Natural killer cell (primary cell): ENCODE data around the gene CDKN2B-AS1. TPM values are rescaled to one million over a fixed set of nuclear protein-coding genes. Genes with fewer than 3 reads are reported as not detected.

Experiments used
- ATAC-seq, 3 donors: fragments of 150-1000 bp in 2 of 3; fragments of 200-7000 bp in 1 of 3; cut with Tn5 transposase; 1 replicate in 1 of 3; 2 replicates in 2 of 3; pipeline ENCODE4 v1.10.0; 2021; ENCODE audit warnings: mild to moderate bottlenecking in 2 of 3, moderate library complexity in 2 of 3
- DNase-seq, 2 donors: peaks; one replicate each; pipeline versions ENCODE4 v3.0.0 to v3.0.0-alpha.2; 2013 to 2021; ENCODE audit warnings: mixed read lengths in 1 of 2
- H3K27ac ChIP-seq: one replicate; pipeline ENCODE4 v1.5.1; 2013; ENCODE audit warnings: mild to moderate bottlenecking, low read length
- H3K27me3 ChIP-seq: one replicate; pipeline ENCODE4 v1.6.1; 2013; ENCODE audit warnings: low read length; ENCODE audit not compliant: control insufficient read depth, insufficient read depth
- H3K36me3 ChIP-seq: one replicate; pipeline ENCODE4 v1.6.1; 2013; ENCODE audit warnings: low read length; ENCODE audit not compliant: control insufficient read depth, insufficient read depth
- H3K4me1 ChIP-seq: one replicate; pipeline ENCODE4 v1.6.1; 2013; ENCODE audit warnings: low read length; ENCODE audit not compliant: control insufficient read depth, insufficient read depth
- H3K4me3 ChIP-seq: one replicate; pipeline ENCODE4 v1.5.1; 2013; ENCODE audit warnings: low read length
- H3K9me3 ChIP-seq: one replicate; pipeline ENCODE4 v1.6.1; 2013; ENCODE audit warnings: low read length; ENCODE audit not compliant: control insufficient read depth, insufficient read depth
- H3K27ac Mint-ChIP-seq, 2 donors: one replicate each; pipeline ENCODE4 v1.8.0; 2022; ENCODE audit warnings: mild to moderate bottlenecking in 2 of 2, mixed read lengths in 2 of 2, moderate library complexity in 1 of 2
- H3K27me3 Mint-ChIP-seq, 2 donors: one replicate each; pipeline ENCODE4 v1.8.0; 2022; ENCODE audit warnings: low read depth in 2 of 2, mixed read lengths in 2 of 2
- H3K36me3 Mint-ChIP-seq: one replicate; pipeline ENCODE4 v1.8.0; 2022; ENCODE audit warnings: mixed read lengths
- H3K4me1 Mint-ChIP-seq, 2 donors: one replicate each; pipeline ENCODE4 v1.8.0; 2022; ENCODE audit warnings: mixed read lengths in 2 of 2
- H3K4me3 Mint-ChIP-seq: one replicate; pipeline ENCODE4 v1.8.0; 2022; ENCODE audit warnings: mild to moderate bottlenecking, moderate library complexity, mixed read lengths
- H3K9me3 Mint-ChIP-seq, 2 donors: one replicate each; pipeline ENCODE4 v1.8.0; 2022; ENCODE audit warnings: mixed read lengths in 2 of 2
- WGBS: methylation state at CpG from one replicate; pipeline ENCODE4 v1.1.7; 2013; ENCODE audit warnings: missing lambda C conversion rate; ENCODE audit not compliant: insufficient coverage; 5-methylcytosine and 5-hydroxymethylcytosine counted together
- intact Hi-C: fragments of 100-400 bp; cut with micrococcal nuclease; formaldehyde crosslinking; loops from one replicate; pipeline ENCODE4 v1.14.2; 2022
- total RNA-seq, 4 donors: library from RNA; stranded (reverse); fragments of 120-200 nt in 1 of 4; gene quantifications; one replicate each; pipeline versions ENCODE4 v1.2.3 to v1.2.4, GENCODE V29; 2013 to 2022
- TF ChIP-seq, protein P1 (sequence below): fragments of 200-600 bp; IDR thresholded peaks from one replicate; pipeline ENCODE4 v1.8.0; 2022; ENCODE audit warnings: antibody characterized with exemption

CDKN2B-AS1 gene
- total RNA-seq, 3 donors from 2014 or later (not counting 1 experiment from before 2014, with no cell fraction given), result 2.6 to 4.3 (median 3.1) TPM

DNA sequence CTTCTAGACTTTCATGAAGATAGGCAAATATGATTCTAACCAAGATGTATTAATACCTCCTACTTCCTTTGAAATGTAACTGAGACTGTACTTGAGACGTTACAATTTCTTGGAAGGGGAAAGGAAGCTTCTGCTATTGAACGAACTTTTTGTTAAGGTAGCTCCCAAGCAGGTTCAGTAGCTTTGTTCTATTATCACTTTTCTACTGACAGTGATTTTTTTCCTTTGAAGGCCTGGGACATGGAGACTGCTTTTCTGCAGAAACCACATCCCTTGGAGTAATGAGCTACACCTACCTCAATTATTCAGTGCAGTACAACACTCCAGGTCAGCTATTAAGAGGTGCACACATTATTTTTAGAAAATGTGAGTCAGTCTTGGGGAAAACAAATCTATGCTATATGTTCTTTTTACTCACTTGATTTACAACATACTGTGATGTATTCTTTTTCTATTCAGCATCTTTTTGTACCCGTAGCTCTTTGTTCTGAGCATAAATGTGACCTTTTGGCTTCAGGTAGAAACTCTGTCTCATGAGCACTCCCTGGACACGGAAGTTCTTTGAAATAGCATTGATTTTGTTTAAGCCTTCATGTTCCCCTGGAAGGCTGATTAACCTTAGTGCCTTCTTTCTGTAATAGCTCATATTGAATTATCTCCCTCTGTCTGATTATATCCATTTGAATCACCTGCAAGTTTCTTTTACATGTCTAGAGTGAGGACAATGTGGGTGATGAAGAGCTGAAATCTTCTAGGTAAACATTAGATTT is 71.0 kb downstream of the CDKN2B-AS1 start:
- Histone ChIP-seq H3K36me3 (no peaks in the 10 kb centered on the region), H3K27me3 (no peaks in the 10 kb centered on the region), H3K27ac (no peak overlapping the region), H3K4me1 (no peaks in the 10 kb centered on the region), H3K4me3 (no peak overlapping the region), H3K9me3 (no peaks in the 10 kb centered on the region)
- Mint-ChIP-seq H3K36me3 (no peaks in the 10 kb centered on the region), H3K4me1 (no peaks in the 10 kb centered on the region), H3K27me3 (peaks cover 7 to 21% of the 10 kb centered on the region in 2 donors), H3K27ac (no peak overlapping the region), H3K9me3 (no peaks in the 10 kb centered on the region), H3K4me3 (no peak overlapping the region)
- intact Hi-C loops, result no loop called here
- TF ChIP-seq, protein P1, sequence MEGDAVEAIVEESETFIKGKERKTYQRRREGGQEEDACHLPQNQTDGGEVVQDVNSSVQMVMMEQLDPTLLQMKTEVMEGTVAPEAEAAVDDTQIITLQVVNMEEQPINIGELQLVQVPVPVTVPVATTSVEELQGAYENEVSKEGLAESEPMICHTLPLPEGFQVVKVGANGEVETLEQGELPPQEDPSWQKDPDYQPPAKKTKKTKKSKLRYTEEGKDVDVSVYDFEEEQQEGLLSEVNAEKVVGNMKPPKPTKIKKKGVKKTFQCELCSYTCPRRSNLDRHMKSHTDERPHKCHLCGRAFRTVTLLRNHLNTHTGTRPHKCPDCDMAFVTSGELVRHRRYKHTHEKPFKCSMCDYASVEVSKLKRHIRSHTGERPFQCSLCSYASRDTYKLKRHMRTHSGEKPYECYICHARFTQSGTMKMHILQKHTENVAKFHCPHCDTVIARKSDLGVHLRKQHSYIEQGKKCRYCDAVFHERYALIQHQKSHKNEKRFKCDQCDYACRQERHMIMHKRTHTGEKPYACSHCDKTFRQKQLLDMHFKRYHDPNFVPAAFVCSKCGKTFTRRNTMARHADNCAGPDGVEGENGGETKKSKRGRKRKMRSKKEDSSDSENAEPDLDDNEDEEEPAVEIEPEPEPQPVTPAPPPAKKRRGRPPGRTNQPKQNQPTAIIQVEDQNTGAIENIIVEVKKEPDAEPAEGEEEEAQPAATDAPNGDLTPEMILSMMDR, result no peak
- DNase-seq (no peak), ATAC-seq (no peak)
- WGBS, result 53% methylated on average over 4 of the region's 4 CpGs

DNA sequence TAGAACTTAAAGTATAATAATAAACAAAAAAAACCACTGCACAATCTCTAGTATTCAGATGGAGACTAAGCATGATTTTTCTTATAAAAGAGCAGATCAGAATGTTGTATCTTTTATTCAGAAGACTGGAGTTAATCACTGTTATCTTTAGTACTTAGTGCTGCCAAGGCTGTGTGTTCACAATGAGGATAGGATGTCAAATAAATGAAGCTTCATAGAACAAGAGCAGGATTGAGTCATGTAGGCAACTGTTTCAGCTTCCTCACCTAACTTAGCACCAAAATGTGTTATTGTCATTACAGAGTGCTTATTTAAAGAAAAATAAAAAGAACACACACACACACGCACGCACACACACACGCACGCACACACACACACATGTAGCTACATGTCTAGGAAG is 72.6 kb downstream of the CDKN2B-AS1 start:
- intact Hi-C loops, result no loop called here
- no peak for DNase-seq
- no peaks in the 10 kb centered on the region for H3K9me3 ChIP-seq
- no peaks in the 10 kb centered on the region for H3K4me1 ChIP-seq
- H3K27ac Mint-ChIP-seq, result no peak overlapping the region
- no peak overlapping the region for H3K4me3 ChIP-seq
- TF ChIP-seq, protein P1, result no peak
- ATAC-seq, result no peak
- peaks cover 7 to 19% of the 10 kb centered on the region in 2 donors for H3K27me3 Mint-ChIP-seq
- no peaks in the 10 kb centered on the region for H3K4me1 Mint-ChIP-seq
- no peaks in the 10 kb centered on the region for H3K27me3 ChIP-seq
- no peaks in the 10 kb centered on the region for H3K36me3 ChIP-seq
- no peaks in the 10 kb centered on the region for H3K9me3 Mint-ChIP-seq
- no peak overlapping the region for H3K27ac ChIP-seq
- no peak overlapping the region for H3K4me3 Mint-ChIP-seq
- no CpG with 5 or more reads among the region's 4 CpGs for WGBS
- H3K36me3 Mint-ChIP-seq, result no peaks in the 10 kb centered on the region

DNA sequence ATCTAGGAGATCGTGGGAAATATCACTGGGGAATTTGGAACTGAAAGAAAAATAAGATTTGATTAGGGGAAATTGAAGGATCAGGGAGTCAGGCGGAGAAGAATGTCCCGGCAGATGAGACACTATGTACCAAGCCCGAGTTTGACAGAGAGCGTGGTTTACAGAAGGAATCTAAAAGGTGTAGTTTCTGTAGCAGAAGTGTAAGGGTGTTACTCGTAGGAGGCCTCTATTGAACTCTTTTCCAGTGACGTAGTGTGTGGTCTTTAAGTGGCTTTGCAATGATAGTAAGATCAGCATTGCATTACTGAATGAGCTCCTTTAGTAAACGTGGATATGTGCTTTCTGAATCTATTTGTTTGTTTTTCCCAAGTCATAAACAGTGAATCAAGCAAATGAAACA is 73.8 kb downstream of the CDKN2B-AS1 start:
- TF ChIP-seq, protein P1, result no peak
- Mint-ChIP-seq H3K36me3 (no peaks in the 10 kb centered on the region), H3K27me3 (peaks cover 7% of the 10 kb centered on the region in 2 donors), H3K4me3 (no peak overlapping the region), H3K4me1 (no peaks in the 10 kb centered on the region), H3K9me3 (no peaks in the 10 kb centered on the region), H3K27ac (no peak overlapping the region)
- Histone ChIP-seq H3K4me1 (no peaks in the 10 kb centered on the region), H3K4me3 (no peak overlapping the region), H3K36me3 (no peaks in the 10 kb centered on the region), H3K27me3 (no peaks in the 10 kb centered on the region), H3K27ac (no peak overlapping the region), H3K9me3 (no peaks in the 10 kb centered on the region)
- intact Hi-C loops, result no loop called here
- no peak for DNase-seq
- ATAC-seq, result no peak
- WGBS, result 91% methylated on average over 8 of the region's 8 CpGs

DNA sequence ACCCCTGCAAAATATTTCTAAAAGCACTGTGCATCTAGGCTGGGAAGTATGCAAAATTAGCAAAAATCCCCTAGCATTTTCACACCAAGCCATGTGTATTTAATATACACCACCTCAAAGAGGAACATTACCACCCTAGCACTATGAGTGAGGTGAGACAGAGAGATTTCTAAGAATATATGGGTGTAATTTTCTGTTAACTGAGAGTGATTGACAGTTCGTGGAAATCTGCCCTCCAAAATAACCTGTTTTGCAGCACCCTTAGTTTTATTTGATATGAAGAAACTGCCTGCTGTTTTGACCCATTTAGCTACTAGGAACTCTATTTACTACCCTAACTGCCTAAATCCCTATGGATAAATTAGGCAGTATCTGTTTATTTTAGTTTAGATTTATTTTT is 78.8 kb downstream of the CDKN2B-AS1 start:
- no peak overlapping the region for H3K4me3 ChIP-seq
- TF ChIP-seq, protein P1, result no peak
- Mint-ChIP-seq H3K36me3 (no peaks in the 10 kb centered on the region), H3K9me3 (no peaks in the 10 kb centered on the region), H3K27me3 (peaks cover 0 to 4% of the 10 kb centered on the region in 2 donors), H3K4me1 (no peaks in the 10 kb centered on the region), H3K4me3 (no peak overlapping the region), H3K27ac (no peak overlapping the region)
- intact Hi-C loops, result no loop called here
- H3K9me3 ChIP-seq, result no peaks in the 10 kb centered on the region
- ATAC-seq, result no peak
- H3K4me1 ChIP-seq, result no peaks in the 10 kb centered on the region
- no peak overlapping the region for H3K27ac ChIP-seq
- no peaks in the 10 kb centered on the region for H3K27me3 ChIP-seq
- no peak for DNase-seq
- no peaks in the 10 kb centered on the region for H3K36me3 ChIP-seq
- WGBS, result 50% methylated on average over 1 of the region's 1 CpG
